PC-9 (cell line): Measurements from ENCODE around the gene PXN. TPM values are rescaled to one million over a fixed set of nuclear protein-coding genes. Genes with fewer than 3 reads are reported as not detected.
A peak's percentile ranks its signal among the peaks of the same experiment; 100 is the strongest.
"Not testable (repeated sequence)": the region's sequence is repeated elsewhere in the genome, so short reads cannot be mapped to it uniquely, and the experiment has no call there.

Experiments used
- BruUV-seq: library from RNA; stranded (reverse); fragments of 400-500 nt; replicated peaks from 2 replicates; lab custom pipeline; 2021; lab: Mats Ljungman, UMichigan
- CTCF ChIA-PET: fragments of 300-600 bp; sonication (Branson Sonifier 250); formaldehyde crosslinking; loops from one replicate; lab custom pipeline; 2022; ENCODE audit warnings: antibody characterized with exemption; lab: Charles Lee
- POLR2A ChIA-PET: fragments of 300-600 bp; sonication (Branson Sonifier 250); formaldehyde crosslinking; loops from one replicate; lab custom pipeline; 2022; ENCODE audit warnings: antibody characterized with exemption; ENCODE audit not compliant: unreplicated experiment; lab: Charles Lee
- DNase-seq, 2 experiments: peaks; one replicate each; pipeline versions ENCODE4 v3.0.0 to v3.0.0-alpha.2; 2015 to 2022; ENCODE audit warnings: mixed read lengths in 1 of 2
- H2AFZ ChIP-seq: fragments of 200-600 bp; sonication (generic); 2 replicates; pipeline ENCODE4 v1.8.1; 2017; ENCODE audit warnings: antibody characterized with exemption
- H3F3A ChIP-seq: fragments of 200-600 bp; sonication (generic); 2 replicates; pipeline ENCODE4 v1.8.1; 2017; ENCODE audit warnings: antibody characterized with exemption, mild to moderate bottlenecking, low read depth; ENCODE audit not compliant: insufficient read depth
- H3K27ac ChIP-seq: fragments of 200-600 bp; sonication (generic); 2 replicates; pipeline ENCODE4 v1.6.1; 2016; ENCODE audit warnings: mixed run types
- H3K27me3 ChIP-seq: fragments of 200-600 bp; sonication (generic); 2 replicates; pipeline ENCODE4 v1.6.1; 2016; ENCODE audit warnings: low read depth, mixed run types; ENCODE audit not compliant: insufficient read depth
- H3K36me3 ChIP-seq: fragments of 200-600 bp; sonication (generic); 2 replicates; pipeline ENCODE4 v1.6.1; 2016; ENCODE audit warnings: low read depth, mixed run types
- H3K4me1 ChIP-seq: fragments of 200-600 bp; sonication (generic); replicated peaks from 2 replicates; pipeline ENCODE4 v1.6.1; 2016; ENCODE audit warnings: mixed run types; ENCODE audit not compliant: insufficient read depth
- H3K4me2 ChIP-seq: fragments of 200-600 bp; sonication (generic); 2 replicates; pipeline ENCODE4 v1.6.1; 2017; ENCODE audit warnings: mixed run types
- H3K4me3 ChIP-seq: fragments of 200-600 bp; sonication (generic); 2 replicates; pipeline ENCODE4 v1.6.1; 2016; ENCODE audit warnings: mixed run types
- H3K79me2 ChIP-seq: fragments of 200-600 bp; sonication (generic); 2 replicates; pipeline ENCODE4 v1.6.1; 2017; ENCODE audit warnings: low read depth, mixed run types
- H3K9me2 ChIP-seq: fragments of 200-600 bp; sonication (generic); 2 replicates; pipeline ENCODE4 v1.8.1; 2017; ENCODE audit warnings: mild to moderate bottlenecking; ENCODE audit not compliant: insufficient read depth
- H3K9me3 ChIP-seq: fragments of 200-600 bp; sonication (generic); 2 replicates; pipeline ENCODE4 v1.8.1; 2016; ENCODE audit warnings: low read depth; ENCODE audit not compliant: insufficient read depth
- H4K20me1 ChIP-seq: fragments of 200-600 bp; sonication (generic); 2 replicates; pipeline ENCODE4 v1.8.1; 2017; ENCODE audit not compliant: insufficient read depth
- EZH2 ChIP-seq: fragments of 200-600 bp; sonication (generic); IDR thresholded peaks from 2 replicates; pipeline ENCODE4 v1.8.0; 2017; ENCODE audit warnings: antibody characterized with exemption, low read depth
- intact Hi-C: fragments of 100-400 bp; cut with micrococcal nuclease; formaldehyde crosslinking; loops from one replicate; pipeline ENCODE4 v1.10.0; 2022; ENCODE audit not compliant: unreplicated experiment
- total RNA-seq: library from RNA; stranded (reverse); gene quantifications from 2 replicates; pipeline ENCODE4 v1.2.3, GENCODE V29; 2021
- TF ChIP-seq, protein P1 (sequence below): fragments of 200-600 bp; sonication (generic); conservative IDR thresholded peaks from 2 replicates; pipeline ENCODE4 v1.6.1; 2017; ENCODE audit warnings: mixed run types, antibody characterized with exemption, mild to moderate bottlenecking, moderate library complexity

The PXN gene
- total RNA-seq, 1 experiment from 2014 or later, result 218 TPM

- Histone ChIP-seq H4K20me1 (peaks cover 47% of the 10 kb centered on the region), H3K36me3 (peaks cover 34% of the 10 kb centered on the region), H3K79me2 (peaks cover 74% of the 10 kb centered on the region), H3K4me2 (peak overlapping the region; percentile 100), H2AFZ (no peak overlapping the region), H3K27me3 (no peaks in the 10 kb centered on the region), H3K4me1 (peaks cover 46% of the 10 kb centered on the region), H3K9me2 (no peaks in the 10 kb centered on the region), H3K4me3 (peak overlapping the region; percentile 64; the same call in 1 of the 2 replicates), H3K27ac (peak overlapping the region; percentile 93), H3K9me3 (no peaks in the 10 kb centered on the region), H3F3A (peaks cover 60% of the 10 kb centered on the region)
- no TSS peak for BruUV-seq
- intact Hi-C loops, result no loop called here
- ChIA-PET CTCF (no interaction called here), POLR2A (interaction anchor here (0.6 kb wide), 1 partner anchor 35 kb away, joined by 3 read pairs; no protein-coding TSS in a partner anchor)
- TF ChIP-seq EZH2, result no peak
- TF ChIP-seq, protein P1, sequence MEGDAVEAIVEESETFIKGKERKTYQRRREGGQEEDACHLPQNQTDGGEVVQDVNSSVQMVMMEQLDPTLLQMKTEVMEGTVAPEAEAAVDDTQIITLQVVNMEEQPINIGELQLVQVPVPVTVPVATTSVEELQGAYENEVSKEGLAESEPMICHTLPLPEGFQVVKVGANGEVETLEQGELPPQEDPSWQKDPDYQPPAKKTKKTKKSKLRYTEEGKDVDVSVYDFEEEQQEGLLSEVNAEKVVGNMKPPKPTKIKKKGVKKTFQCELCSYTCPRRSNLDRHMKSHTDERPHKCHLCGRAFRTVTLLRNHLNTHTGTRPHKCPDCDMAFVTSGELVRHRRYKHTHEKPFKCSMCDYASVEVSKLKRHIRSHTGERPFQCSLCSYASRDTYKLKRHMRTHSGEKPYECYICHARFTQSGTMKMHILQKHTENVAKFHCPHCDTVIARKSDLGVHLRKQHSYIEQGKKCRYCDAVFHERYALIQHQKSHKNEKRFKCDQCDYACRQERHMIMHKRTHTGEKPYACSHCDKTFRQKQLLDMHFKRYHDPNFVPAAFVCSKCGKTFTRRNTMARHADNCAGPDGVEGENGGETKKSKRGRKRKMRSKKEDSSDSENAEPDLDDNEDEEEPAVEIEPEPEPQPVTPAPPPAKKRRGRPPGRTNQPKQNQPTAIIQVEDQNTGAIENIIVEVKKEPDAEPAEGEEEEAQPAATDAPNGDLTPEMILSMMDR, result no peak
- peak in 1 of 2 experiments; percentile 35 for DNase-seq
Measured at GRCh38 chr12:120196363-120196762, 69.2 kb downstream of the PXN start.

DNA sequence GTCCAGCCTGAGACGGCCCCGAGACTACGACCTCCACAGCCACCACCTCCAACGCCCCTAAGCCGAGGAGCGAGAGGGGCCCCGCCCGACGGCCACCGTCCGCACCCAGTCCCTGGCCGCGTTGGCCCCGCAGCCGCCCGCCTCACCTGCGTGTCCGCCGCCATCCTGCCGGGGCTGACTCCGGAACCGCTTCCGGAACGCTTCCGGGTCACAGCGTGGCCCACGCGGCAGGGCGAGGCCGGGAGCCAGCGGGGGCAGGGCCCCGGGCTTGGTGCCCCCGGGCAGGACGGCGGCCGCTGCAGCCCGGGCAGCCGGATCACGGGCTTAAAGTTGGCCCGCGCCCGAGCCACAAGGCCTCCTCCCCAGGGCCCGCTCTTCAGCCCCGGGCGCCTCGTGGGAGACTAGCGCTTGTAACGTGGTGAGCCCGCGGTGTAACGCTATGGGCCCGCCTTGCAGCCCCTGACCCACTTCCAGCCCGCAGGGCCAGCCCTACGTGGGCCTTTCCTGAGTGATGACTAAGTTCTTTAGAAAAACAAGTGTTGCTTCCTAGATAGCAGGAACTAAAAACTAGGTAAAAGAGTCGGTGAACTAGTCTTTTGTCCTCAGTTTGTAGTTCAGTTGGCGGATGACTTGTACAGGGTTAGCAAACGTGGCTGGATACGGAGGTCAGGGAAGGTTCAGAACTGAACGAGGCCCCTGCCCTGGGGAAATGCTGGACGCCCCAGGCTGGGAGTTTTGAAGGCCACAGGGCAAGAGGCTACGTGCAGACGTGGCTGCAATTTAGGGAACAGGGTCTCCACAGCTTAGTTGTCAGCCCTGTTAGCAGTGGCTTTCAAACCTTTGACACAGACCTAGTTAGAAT, 70.8 kb downstream of the PXN start, which contains the start of gene GCN1:
Gene GCN1, minus strand, starts transcription at position 182 of the 862 bp plus-strand sequence. Its CDS starts 18 bp downstream, at position 164.
- peak within 1 kb of the TSS; percentile 64 for H3K4me3 ChIP-seq
- no peaks in the 10 kb centered on the region for H3K9me3 ChIP-seq
- no peak for TF ChIP-seq EZH2
- TF ChIP-seq, protein P1, result no peak
- BruUV-seq, result TSS peak; percentile 97
- peaks cover 28% of the 10 kb centered on the region for H3K36me3 ChIP-seq
- peaks cover 51% of the 10 kb centered on the region for H3F3A ChIP-seq
- ChIA-PET POLR2A (interaction anchor here (0.5 kb wide), 1 partner anchor 72 kb away, joined by 6 read pairs; no protein-coding TSS in a partner anchor), CTCF (no interaction called here)
- H3K27ac ChIP-seq, result peak within 1 kb of the TSS; percentile 93
- no peaks in the 10 kb centered on the region for H3K27me3 ChIP-seq
- H3K9me2 ChIP-seq, result no peaks in the 10 kb centered on the region
- intact Hi-C loops, result no loop called here
- peak; percentile 90 to 94 for DNase-seq
- peaks cover 46% of the 10 kb centered on the region for H3K4me1 ChIP-seq
- peak within 1 kb of the TSS; percentile 100 for H3K4me2 ChIP-seq
- peaks cover 71% of the 10 kb centered on the region for H3K79me2 ChIP-seq
- peaks cover 40% of the 10 kb centered on the region for H4K20me1 ChIP-seq
- H2AFZ ChIP-seq, result peak within 1 kb of the TSS; percentile 75; the same call in 1 of the 2 replicates

GRCh38 chr12:120194226-120194533, 71.3 kb downstream of the PXN start:
- Histone ChIP-seq H3K27me3 (no peaks in the 10 kb centered on the region), H3K9me2 (no peaks in the 10 kb centered on the region), H2AFZ (peak overlapping the region; percentile 75; the same call in 1 of the 2 replicates), H3K4me2 (peak overlapping the region; percentile 100), H3K79me2 (peaks cover 70% of the 10 kb centered on the region), H3K4me1 (peaks cover 40% of the 10 kb centered on the region), H3F3A (peaks cover 45% of the 10 kb centered on the region), H3K36me3 (peaks cover 22% of the 10 kb centered on the region), H3K27ac (peak overlapping the region; percentile 93), H3K9me3 (no peaks in the 10 kb centered on the region), H4K20me1 (peaks cover 35% of the 10 kb centered on the region), H3K4me3 (peak overlapping the region; percentile 64)
- CTCF ChIA-PET, result no interaction called here
- POLR2A ChIA-PET, result no interaction called here
- BruUV-seq, result no TSS peak
- TF ChIP-seq EZH2, result no peak
- TF ChIP-seq, protein P1, result no peak
- DNase-seq, result no peak
- intact Hi-C loops, result no loop called here

DNA sequence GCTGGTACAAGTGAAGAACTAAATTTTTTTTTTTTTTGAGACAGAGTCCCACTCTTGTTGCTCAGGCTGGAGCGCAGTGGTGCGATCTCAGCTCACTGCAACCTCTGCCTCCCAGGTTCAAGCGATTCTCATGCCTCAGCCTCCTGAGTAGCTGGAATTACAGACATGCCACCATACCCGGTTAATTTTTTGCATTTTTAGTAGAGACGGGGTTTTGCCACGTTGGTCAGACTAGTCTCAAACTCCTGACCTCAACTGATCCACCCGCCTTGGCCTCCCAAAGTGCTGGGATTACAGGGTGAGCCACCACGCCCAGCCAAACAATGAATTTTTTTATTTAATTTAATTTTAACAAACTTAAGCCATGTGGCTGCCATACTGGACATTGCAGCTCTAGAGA, 72.2 kb downstream of the PXN start:
- peaks cover 26% of the 10 kb centered on the region for H4K20me1 ChIP-seq
- BruUV-seq, intact Hi-C loops, DNase-seq, H2AFZ ChIP-seq, H3K27me3 ChIP-seq, H3K9me3 ChIP-seq, H3K9me2 ChIP-seq: not testable (repeated sequence)
- CTCF ChIA-PET, result interaction anchor here (0.5 kb wide), 1 partner anchor 255 kb away, joined by 5 read pairs; no protein-coding TSS in a partner anchor
- peak overlapping the region; percentile 93; the same call in 1 of the 2 replicates for H3K27ac ChIP-seq
- H3K4me1 ChIP-seq, result peaks cover 31% of the 10 kb centered on the region
- H3K4me2 ChIP-seq, result peak overlapping the region; percentile 100
- POLR2A ChIA-PET, result interaction anchor here (0.6 kb wide), 1 partner anchor 201 kb away, joined by 3 read pairs; no protein-coding TSS in a partner anchor
- peaks cover 19% of the 10 kb centered on the region; the same call in 1 of the 2 replicates for H3K36me3 ChIP-seq
- peak overlapping the region; percentile 64; the same call in 1 of the 2 replicates for H3K4me3 ChIP-seq
- peaks cover 36% of the 10 kb centered on the region for H3F3A ChIP-seq
- H3K79me2 ChIP-seq, result peaks cover 61% of the 10 kb centered on the region
